Keratinocyte (primary cell): ENCODE measurements around the gene HSPB1. TPM values are rescaled to one million over a fixed set of nuclear protein-coding genes. Genes with fewer than 3 reads are reported as not detected.
A peak's percentile ranks its signal among the peaks of the same experiment; 100 is the strongest.
"Not testable (repeated sequence)": the region's sequence is repeated elsewhere in the genome, so short reads cannot be mapped to it uniquely, and the experiment has no call there.

ENCODE experiments used
- DNase-seq: peaks from one replicate; pipeline ENCODE4 v3.0.0-alpha.2; 2011; ENCODE audit warnings: low read depth, missing footprints, low spot score
- FAIRE-seq: peaks from 2 replicates; lab custom pipeline; 2011; peaks lifted over from hg19 to GRCh38; lab: Jason Lieb, UNC
- H2AFZ ChIP-seq: 2 replicates; pipeline ENCODE4 v1.6.0; 2012; ENCODE audit warnings: low read length, control low read depth, inconsistent platforms; ENCODE audit not compliant: control insufficient read depth
- H3K27ac ChIP-seq: 2 replicates; pipeline ENCODE4 v1.5.1; 2011; ENCODE audit warnings: low read length; ENCODE audit not compliant: control insufficient read depth, insufficient read depth
- H3K27me3 ChIP-seq: 3 replicates; pipeline ENCODE4 v1.6.0; 2011; ENCODE audit warnings: low read length; ENCODE audit not compliant: control insufficient read depth, insufficient read depth; ENCODE audit errors: extremely low read depth
- H3K36me3 ChIP-seq, 2 experiments: 2 replicates in 1 of 2; 3 replicates in 1 of 2; pipeline ENCODE4 v1.5.1; 2011; ENCODE audit warnings: low read length in 2 of 2, mild to moderate bottlenecking in 1 of 2; ENCODE audit not compliant: control insufficient read depth in 2 of 2, insufficient read depth in 2 of 2; ENCODE audit errors: extremely low read depth in 1 of 2
- H3K4me1 ChIP-seq: 3 replicates; pipeline ENCODE4 v1.5.1; 2011; ENCODE audit warnings: low read length; ENCODE audit not compliant: control insufficient read depth, insufficient read depth; ENCODE audit errors: extremely low read depth
- H3K4me2 ChIP-seq: 3 replicates; pipeline ENCODE4 v1.6.0; 2011; ENCODE audit warnings: low read depth, low read length; ENCODE audit not compliant: control insufficient read depth, insufficient read depth; ENCODE audit errors: extremely low read depth
- H3K4me3 ChIP-seq, 3 experiments: fragments of 200-600 bp in 1 of 3; sonication (generic) in 1 of 3; 2 replicates in 2 of 3; 3 replicates in 1 of 3; pipeline ENCODE4 v1.5.1; 2011 to 2016; ENCODE audit warnings: low read length in 3 of 3, mild to moderate bottlenecking in 3 of 3, control low read depth in 2 of 3, inconsistent platforms in 1 of 3, low read depth in 1 of 3, mixed read lengths in 1 of 3, mixed run types in 1 of 3, moderate library complexity in 1 of 3; ENCODE audit not compliant: control insufficient read depth in 2 of 3, insufficient read depth in 2 of 3; ENCODE audit errors: extremely low read depth in 1 of 3
- H3K79me2 ChIP-seq: 2 replicates; pipeline ENCODE4 v1.6.0; 2012; ENCODE audit warnings: low read length; ENCODE audit not compliant: control insufficient read depth, insufficient read depth
- H3K9ac ChIP-seq: 3 replicates; pipeline ENCODE4 v1.6.0; 2011; ENCODE audit warnings: low read length; ENCODE audit not compliant: control insufficient read depth, insufficient read depth; ENCODE audit errors: extremely low read depth
- H3K9me1 ChIP-seq: 3 replicates; pipeline ENCODE4 v1.6.0; 2011; ENCODE audit warnings: low read length; ENCODE audit not compliant: control insufficient read depth, insufficient read depth; ENCODE audit errors: extremely low read depth
- H3K9me3 ChIP-seq: 2 replicates; pipeline ENCODE4 v1.5.1; 2012; ENCODE audit warnings: low read depth, low read length; ENCODE audit not compliant: control insufficient read depth
- H4K20me1 ChIP-seq: 3 replicates; pipeline ENCODE4 v1.6.0; 2011; ENCODE audit warnings: low read length; ENCODE audit not compliant: control insufficient read depth, insufficient read depth; ENCODE audit errors: extremely low read depth
- EZH2 ChIP-seq: IDR thresholded peaks from one replicate; pipeline ENCODE4 v1.6.1; 2012; ENCODE audit warnings: inconsistent platforms, mild to moderate bottlenecking, low read length, moderate library complexity
- dilution Hi-C: fragments of 300-500 bp; cut with MboI; formaldehyde crosslinking; loops from one replicate; pipeline ENCODE4 v1.7.0; 2020; ENCODE audit warnings: low sequenced_read_pairs; ENCODE audit not compliant: extremely low pct_ligation_motif_present
- polyA plus RNA-seq, 5 experiments: library from polyadenylated mRNA; depleted of rRNA in 3 of 5; stranded (reverse) in 3 of 5; stranded (forward) in 1 of 5; unstranded in 1 of 5; fragments of >200 nt; gene quantifications; 1 replicate in 1 of 5; 2 replicates in 3 of 5; 3 replicates in 1 of 5; pipeline versions ENCODE4 v1.2.1 to v1.2.3, GENCODE V29; 2011 to 2012; ENCODE audit warnings: missing spikeins in 2 of 5, low read depth in 1 of 5, low replicate concordance in 1 of 5
- TF ChIP-seq, protein P1 (sequence below), 3 experiments: IDR thresholded peaks in 1 of 3; conservative IDR thresholded peaks in 1 of 3; optimal IDR thresholded peaks in 1 of 3; 2 replicates in 2 of 3; 3 replicates in 1 of 3; pipeline versions ENCODE3 to v1.5.1; 2011; ENCODE audit warnings: low read length in 3 of 3, mild to moderate bottlenecking in 3 of 3, moderate library complexity in 2 of 3, control low read depth in 1 of 3, inconsistent platforms in 1 of 3; ENCODE audit not compliant: insufficient read depth in 2 of 3; ENCODE audit errors: extremely low read depth in 1 of 3

The HSPB1 gene
- polyA plus RNA-seq, 1 donor (not counting 4 experiments of a cell fraction or from before 2014, with no cell fraction given) = 460 TPM

- FAIRE-seq (no peak), DNase-seq (no peak)
- TF ChIP-seq, protein P1, sequence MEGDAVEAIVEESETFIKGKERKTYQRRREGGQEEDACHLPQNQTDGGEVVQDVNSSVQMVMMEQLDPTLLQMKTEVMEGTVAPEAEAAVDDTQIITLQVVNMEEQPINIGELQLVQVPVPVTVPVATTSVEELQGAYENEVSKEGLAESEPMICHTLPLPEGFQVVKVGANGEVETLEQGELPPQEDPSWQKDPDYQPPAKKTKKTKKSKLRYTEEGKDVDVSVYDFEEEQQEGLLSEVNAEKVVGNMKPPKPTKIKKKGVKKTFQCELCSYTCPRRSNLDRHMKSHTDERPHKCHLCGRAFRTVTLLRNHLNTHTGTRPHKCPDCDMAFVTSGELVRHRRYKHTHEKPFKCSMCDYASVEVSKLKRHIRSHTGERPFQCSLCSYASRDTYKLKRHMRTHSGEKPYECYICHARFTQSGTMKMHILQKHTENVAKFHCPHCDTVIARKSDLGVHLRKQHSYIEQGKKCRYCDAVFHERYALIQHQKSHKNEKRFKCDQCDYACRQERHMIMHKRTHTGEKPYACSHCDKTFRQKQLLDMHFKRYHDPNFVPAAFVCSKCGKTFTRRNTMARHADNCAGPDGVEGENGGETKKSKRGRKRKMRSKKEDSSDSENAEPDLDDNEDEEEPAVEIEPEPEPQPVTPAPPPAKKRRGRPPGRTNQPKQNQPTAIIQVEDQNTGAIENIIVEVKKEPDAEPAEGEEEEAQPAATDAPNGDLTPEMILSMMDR (optimal IDR thresholded peaks at IDR 0.05 in 1 of 3, IDR thresholded peaks at IDR 0.05 in 1 of 3, conservative IDR thresholded peaks at IDR 0.05 in 1 of 3; ENCODE audit: extremely low read depth in 1 of 3, insufficient read depth in 2 of 3, low read length in 3 of 3) = no peak
- TF ChIP-seq EZH2 = no peak
- Histone ChIP-seq H4K20me1 (no peaks in the 10 kb centered on the region), H3K4me1 (peaks cover 28% of the 10 kb centered on the region), H3K4me3 (no peak overlapping the region), H3K9me3 (no peaks in the 10 kb centered on the region), H2AFZ (no peak overlapping the region), H3K9me1 (no peaks in the 10 kb centered on the region), H3K27me3 (no peaks in the 10 kb centered on the region), H3K36me3 (no peaks in the 10 kb centered on the region), H3K4me2 (peak overlapping the region; percentile 12), H3K9ac (peak overlapping the region; percentile 0), H3K79me2 (no peaks in the 10 kb centered on the region), H3K27ac (no peak overlapping the region)
- dilution Hi-C loops = no loop called here
Observed at GRCh38 chr7:76310102-76310957, 7.9 kb downstream of the HSPB1 start.

GRCh38 chr7:76311838-76312237 lies 9.4 kb downstream of the HSPB1 start:
- H3K4me2 ChIP-seq, H3K9me3 ChIP-seq, H3K36me3 ChIP-seq, FAIRE-seq, DNase-seq, H4K20me1 ChIP-seq, dilution Hi-C loops, H3K79me2 ChIP-seq, H3K9ac ChIP-seq, H3K27ac ChIP-seq, H2AFZ ChIP-seq, H3K27me3 ChIP-seq, H3K4me3 ChIP-seq, H3K9me1 ChIP-seq: not testable (repeated sequence)
- H3K4me1 ChIP-seq = peaks cover 18% of the 10 kb centered on the region
